Measurements from ENCODE around the gene PYCR2.
A peak's percentile ranks its signal among the peaks of the same experiment; 100 is the strongest.
"Not testable (repeated sequence)": the region's sequence is repeated elsewhere in the genome, so short reads cannot be mapped to it uniquely, and the experiment has no call there.

The PYCR2 gene

DNA sequence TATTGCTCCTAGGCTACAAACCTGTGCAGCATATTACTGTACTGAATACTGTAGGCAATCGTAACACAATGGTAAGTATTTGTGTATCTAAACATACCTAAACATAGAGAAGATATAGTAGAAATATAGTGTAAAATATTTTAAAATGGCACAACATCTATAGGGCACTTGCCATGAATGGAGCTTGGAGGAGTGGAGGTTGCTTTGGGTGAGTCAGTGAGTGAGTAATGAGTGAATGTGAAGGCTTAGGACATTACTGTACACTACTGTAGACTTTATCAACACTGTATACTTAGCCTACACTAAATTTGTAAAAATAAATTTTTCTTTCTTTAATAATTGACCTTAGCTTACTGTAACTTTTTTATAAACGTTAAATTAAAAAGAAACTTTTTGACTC is 9.0 kb upstream of the PYCR2 start:
- H3K4me3 ChIP-seq (ENCODE audit: low read depth, low read length), result no peak overlapping the region
- H3K36me3 ChIP-seq, result no peaks in the 10 kb centered on the region
- DNase-seq, result no peak
- no peaks in the 10 kb centered on the region for H3K9me3 ChIP-seq (ENCODE audit: severe bottlenecking)
- no peak for TF ChIP-seq CTCF (IDR thresholded peaks at IDR 0.05; ENCODE audit: low read depth, low read length)
- no peak overlapping the region for H3K27ac ChIP-seq
- no peaks in the 10 kb centered on the region for H3K27me3 ChIP-seq (ENCODE audit: insufficient read depth, low read depth, severe bottlenecking)

GRCh38 chr1:225931270-225932136 is 7.5 kb upstream of the PYCR2 start:
- no peak for TF ChIP-seq CTCF (IDR thresholded peaks at IDR 0.05; ENCODE audit: low read depth, low read length)
- Histone ChIP-seq H3K4me3 (ENCODE audit: low read depth, low read length) (no peak overlapping the region), H3K27ac (no peak overlapping the region; the same call in 1 of the 2 replicates), H3K27me3 (ENCODE audit: insufficient read depth, low read depth, severe bottlenecking) (no peaks in the 10 kb centered on the region), H3K36me3 (no peaks in the 10 kb centered on the region), H3K9me3 (ENCODE audit: severe bottlenecking) (no peaks in the 10 kb centered on the region)
- peak; percentile 24 for DNase-seq

GRCh38 chr1:225930566-225930965 is 6.5 kb upstream of the PYCR2 start:
- H3K27me3 ChIP-seq (ENCODE audit: insufficient read depth, low read depth, severe bottlenecking), result no peaks in the 10 kb centered on the region
- H3K36me3 ChIP-seq, result no peaks in the 10 kb centered on the region
- no peak for TF ChIP-seq CTCF (IDR thresholded peaks at IDR 0.05; ENCODE audit: low read depth, low read length)
- H3K27ac ChIP-seq, result no peak overlapping the region
- no peak overlapping the region for H3K4me3 ChIP-seq (ENCODE audit: low read depth, low read length)
- no peaks in the 10 kb centered on the region for H3K9me3 ChIP-seq (ENCODE audit: severe bottlenecking)
- no peak for DNase-seq

DNA sequence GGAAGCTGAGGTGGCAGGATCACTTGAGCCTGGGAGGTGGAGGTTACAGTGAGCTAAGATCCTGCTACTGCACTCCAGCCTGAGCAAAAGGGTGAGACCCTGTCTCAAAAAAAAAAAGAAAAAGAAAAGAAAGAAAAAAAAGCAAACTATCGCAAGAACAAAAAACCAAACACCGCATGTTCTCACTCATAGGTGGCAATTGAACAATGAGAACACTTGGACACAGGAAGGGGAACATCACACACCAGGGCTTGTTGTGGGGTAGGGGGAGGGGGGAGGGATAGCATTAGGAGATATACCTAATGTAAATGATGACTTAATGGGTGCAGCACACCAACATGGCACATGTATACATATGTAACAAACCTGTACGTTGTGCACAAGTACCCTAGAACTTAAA is 5.4 kb upstream of the PYCR2 start:
- H3K4me3 ChIP-seq (ENCODE audit: low read depth, low read length); H3K9me3 ChIP-seq (ENCODE audit: severe bottlenecking); H3K27me3 ChIP-seq (ENCODE audit: insufficient read depth, low read depth, severe bottlenecking); H3K36me3 ChIP-seq; H3K27ac ChIP-seq; DNase-seq: not testable (repeated sequence)

DNA sequence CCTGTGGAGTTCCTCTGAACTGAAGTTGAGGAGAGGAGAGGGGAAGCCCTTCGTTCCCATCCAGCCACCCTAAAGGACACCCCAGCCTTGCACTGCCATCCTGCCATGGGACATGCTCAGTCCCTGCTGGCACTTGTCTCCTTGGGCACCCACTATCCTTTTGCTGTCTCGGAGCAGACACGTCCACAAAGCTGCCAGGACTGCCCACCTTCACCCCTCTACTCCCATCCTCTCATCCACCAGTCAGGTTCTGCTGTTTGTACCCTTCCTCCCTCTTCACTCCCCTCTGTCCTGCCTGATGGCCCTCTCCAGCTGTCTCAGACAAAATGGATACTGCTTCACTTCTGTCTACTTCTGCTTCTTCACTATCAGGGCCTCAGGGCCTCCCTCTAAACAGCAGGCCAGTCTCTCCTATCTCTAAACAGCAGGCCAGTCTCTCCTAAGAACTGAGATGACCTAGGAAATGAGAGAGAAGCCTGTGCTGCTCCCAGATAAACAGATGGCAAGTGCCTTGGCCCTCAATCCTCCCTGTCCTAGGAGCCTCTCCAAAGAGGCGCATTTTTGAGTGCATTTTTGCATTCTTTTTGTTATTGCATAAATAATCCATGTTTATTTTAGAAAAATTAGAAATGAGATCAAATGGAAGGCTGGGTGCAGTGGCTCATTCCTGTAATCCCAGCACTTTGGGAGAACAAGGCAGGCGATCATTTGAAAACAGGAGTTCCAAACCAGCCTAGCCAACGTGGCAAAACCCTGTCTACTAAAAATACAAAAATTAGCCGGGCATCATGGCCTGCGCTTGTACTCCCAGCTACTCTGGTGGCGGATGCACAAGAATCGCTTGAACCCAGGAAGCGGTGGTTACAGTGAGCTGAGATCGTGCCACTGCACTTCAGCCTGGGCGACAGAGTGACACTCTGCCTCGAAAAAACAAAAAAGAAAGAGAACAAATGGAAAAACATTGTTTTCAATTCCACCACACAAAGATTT is 4.4 kb upstream of the PYCR2 start:
- no peak for TF ChIP-seq CTCF (IDR thresholded peaks at IDR 0.05; ENCODE audit: low read depth, low read length)
- Histone ChIP-seq H3K4me3 (ENCODE audit: low read depth, low read length) (no peak overlapping the region), H3K9me3 (ENCODE audit: severe bottlenecking) (no peaks in the 10 kb centered on the region), H3K27me3 (ENCODE audit: insufficient read depth, low read depth, severe bottlenecking) (no peaks in the 10 kb centered on the region), H3K27ac (peak overlapping the region; percentile 68), H3K36me3 (0 out of 2 replicates have a peak, but pooled peaks cover 2% of the 10 kb centered on the region)
- peak; percentile 19 for DNase-seq

- TF ChIP-seq CTCF (IDR thresholded peaks at IDR 0.05; ENCODE audit: low read depth, low read length), result no peak
- no peaks in the 10 kb centered on the region for H3K9me3 ChIP-seq (ENCODE audit: severe bottlenecking)
- H3K36me3 ChIP-seq, result peaks cover 4% of the 10 kb centered on the region; the same call in 1 of the 2 replicates
- H3K4me3 ChIP-seq (ENCODE audit: low read depth, low read length), result no peak overlapping the region
- H3K27ac ChIP-seq, result no peak overlapping the region
- no peak for DNase-seq
- H3K27me3 ChIP-seq (ENCODE audit: insufficient read depth, low read depth, severe bottlenecking), result no peaks in the 10 kb centered on the region
Observed at GRCh38 chr1:225926551-225927113, 2.6 kb upstream of the PYCR2 start.
